Measurements from ENCODE around the gene PRH2. TPM values are rescaled to one million over a fixed set of nuclear protein-coding genes. Genes with fewer than 3 reads are reported as not detected.

The PRH2 gene
- total and polyA plus RNA-seq, 2 of the 4 experiments (the other 2 are of a cell fraction): 0.34 TPM; not detected in 1

DNA sequence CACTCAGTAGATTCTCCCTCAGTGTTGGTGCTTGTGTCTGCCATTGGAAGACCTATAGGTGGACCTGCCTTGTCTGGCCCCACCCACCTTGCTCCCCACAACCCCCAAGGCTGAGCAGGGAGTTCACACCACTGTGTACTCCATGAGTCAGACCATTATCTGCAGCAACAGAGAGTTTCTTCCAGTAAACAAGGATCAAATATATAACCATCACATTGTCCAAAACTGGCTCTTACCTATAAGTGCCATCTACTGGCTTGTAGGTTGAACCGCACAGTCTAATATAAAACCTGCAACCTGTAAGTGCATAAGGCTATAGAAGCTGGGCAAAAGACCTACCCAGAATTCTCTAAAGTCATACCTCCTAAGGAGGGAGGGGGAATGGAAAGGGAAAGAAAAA is 27.6 kb upstream of the PRH2 start:
- in situ Hi-C loops (cut with MboI; ENCODE audit: low sequenced_read_pairs) (no loop called here), dilution Hi-C loops (cut with HindIII; ENCODE audit: low sequenced_read_pairs, unreplicated experiment) (no loop called here), intact Hi-C loops (cut with micrococcal nuclease) (no loop called here)
- H2AK9ac ChIP-seq (replicated peaks; ENCODE audit: low read depth, low read length, poor library complexity): no peak overlapping the region
- no peak overlapping the region for H2AK5ac ChIP-seq (ENCODE audit: low read depth, low read length)
- BruUV-seq (replicated peaks): no TSS peak
- DNase-seq (no peak), ATAC-seq (ENCODE audit: low read depth) (no peak)
- H2AFZ ChIP-seq (replicated peaks; ENCODE audit: low read length, poor library complexity): no peak overlapping the region
- no peak overlapping the region for H2BK5ac ChIP-seq (ENCODE audit: low read depth, low read length, poor library complexity, severe bottlenecking)
- H3K27ac ChIP-seq (ENCODE audit: insufficient read depth, low read length): no peak overlapping the region
- H3K36me3 ChIP-seq (ENCODE audit: control insufficient read depth, insufficient read depth, low read length): no peaks in the 10 kb centered on the region
- CTCF ChIA-PET: no interaction called here
- H3K23ac ChIP-seq (ENCODE audit: low read depth, low read length): no peak overlapping the region
- no peak overlapping the region for H3K4me2 ChIP-seq (ENCODE audit: low read depth, low read length)
- H3K14ac ChIP-seq (replicated peaks; ENCODE audit: low read depth, low read length): no peak overlapping the region
- H4K5ac ChIP-seq (ENCODE audit: low read depth, low read length): no peak overlapping the region
- no peak overlapping the region for H4K91ac ChIP-seq (ENCODE audit: insufficient read depth, low read depth, low read length)
- no peak overlapping the region for H2BK120ac ChIP-seq (ENCODE audit: low read depth, low read length)
- H3K18ac ChIP-seq (ENCODE audit: low read depth, low read length): no peak overlapping the region
- no peak overlapping the region for H3K56ac ChIP-seq (ENCODE audit: extremely low read depth, insufficient read depth, low read length)
- no peak overlapping the region for H2BK15ac ChIP-seq (ENCODE audit: low read depth, low read length)
- no CpG with 5 or more reads among the region's 1 CpG for WGBS, 2 experiments (ENCODE audit: extremely low coverage in 2 of 2, insufficient read length in 1 of 2)
- H4K8ac ChIP-seq (ENCODE audit: low read depth in 2 of 2, low read length in 2 of 2): no peak overlapping the region
- no peak overlapping the region for H2BK20ac ChIP-seq (ENCODE audit: low read depth, low read length)
- no peaks in the 10 kb centered on the region for H3K4me1 ChIP-seq (ENCODE audit: control insufficient read depth, insufficient read depth, low read length)
- H3K79me1 ChIP-seq (ENCODE audit: low read depth in 1 of 2, low read length in 2 of 2): peaks cover 0 to 7% of the 10 kb centered on the region in 2 experiments; a peak in 1 of 4 replicates
- POLR2A ChIA-PET (ENCODE audit: unreplicated experiment): no interaction called here
- H4K20me1 ChIP-seq (ENCODE audit: insufficient read depth, low read length): no peaks in the 10 kb centered on the region
- H3K9ac ChIP-seq (ENCODE audit: low read depth, low read length): no peak overlapping the region
- H3K27me3 ChIP-seq (ENCODE audit: control insufficient read depth, insufficient read depth, low read length): no peaks in the 10 kb centered on the region
- no peak overlapping the region for H3K4ac ChIP-seq (ENCODE audit: low read depth, low read length)
- H3K9me1 ChIP-seq (ENCODE audit: insufficient read depth, low read length): no peaks in the 10 kb centered on the region
- no peaks in the 10 kb centered on the region for H3K9me3 ChIP-seq (ENCODE audit: control insufficient read depth, insufficient read depth, low read length)
- no peak overlapping the region for H3K4me3 ChIP-seq (ENCODE audit: insufficient read depth, low read depth, low read length)
- no peak for TF ChIP-seq RAD21 (IDR thresholded peaks at IDR 0.05; ENCODE audit: low read length)
- TF ChIP-seq, protein P1, sequence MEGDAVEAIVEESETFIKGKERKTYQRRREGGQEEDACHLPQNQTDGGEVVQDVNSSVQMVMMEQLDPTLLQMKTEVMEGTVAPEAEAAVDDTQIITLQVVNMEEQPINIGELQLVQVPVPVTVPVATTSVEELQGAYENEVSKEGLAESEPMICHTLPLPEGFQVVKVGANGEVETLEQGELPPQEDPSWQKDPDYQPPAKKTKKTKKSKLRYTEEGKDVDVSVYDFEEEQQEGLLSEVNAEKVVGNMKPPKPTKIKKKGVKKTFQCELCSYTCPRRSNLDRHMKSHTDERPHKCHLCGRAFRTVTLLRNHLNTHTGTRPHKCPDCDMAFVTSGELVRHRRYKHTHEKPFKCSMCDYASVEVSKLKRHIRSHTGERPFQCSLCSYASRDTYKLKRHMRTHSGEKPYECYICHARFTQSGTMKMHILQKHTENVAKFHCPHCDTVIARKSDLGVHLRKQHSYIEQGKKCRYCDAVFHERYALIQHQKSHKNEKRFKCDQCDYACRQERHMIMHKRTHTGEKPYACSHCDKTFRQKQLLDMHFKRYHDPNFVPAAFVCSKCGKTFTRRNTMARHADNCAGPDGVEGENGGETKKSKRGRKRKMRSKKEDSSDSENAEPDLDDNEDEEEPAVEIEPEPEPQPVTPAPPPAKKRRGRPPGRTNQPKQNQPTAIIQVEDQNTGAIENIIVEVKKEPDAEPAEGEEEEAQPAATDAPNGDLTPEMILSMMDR (conservative IDR thresholded peaks at IDR 0.05; ENCODE audit: low read depth, low read length): no peak
- no peak for TF ChIP-seq MAZ (IDR thresholded peaks at IDR 0.05; ENCODE audit: borderline replicate concordance, low read depth, low read length)
- no peak for TF ChIP-seq USF2 (IDR thresholded peaks at IDR 0.05; ENCODE audit: low read depth, low read length)
- TF ChIP-seq CEBPB (IDR thresholded peaks at IDR 0.05; ENCODE audit: low read depth, low read length): no peak
- no peak for TF ChIP-seq CHD1 (IDR thresholded peaks at IDR 0.05; ENCODE audit: low read depth, low read length)
- TF ChIP-seq MXI1 (IDR thresholded peaks at IDR 0.05; ENCODE audit: borderline replicate concordance, low read depth, low read length): no peak
- no peak for TF ChIP-seq NFE2L2 (IDR thresholded peaks at IDR 0.05; ENCODE audit: low read depth, low read length)
- no peak for TF ChIP-seq POLR2A (IDR thresholded peaks at IDR 0.05; ENCODE audit: low read depth, low read length)
- TF ChIP-seq FOS (IDR thresholded peaks at IDR 0.05; ENCODE audit: low read depth, low read length): no peak
- TF ChIP-seq RFX5 (IDR thresholded peaks at IDR 0.05; ENCODE audit: low read depth, low read length): no peak
- no peak for TF ChIP-seq SMC3 (IDR thresholded peaks at IDR 0.05; ENCODE audit: low read depth, low read length)
- no peak for TF ChIP-seq MAFK (IDR thresholded peaks at IDR 0.05; ENCODE audit: low read depth, low read length)
- no peak for TF ChIP-seq RCOR1 (IDR thresholded peaks at IDR 0.05; ENCODE audit: insufficient replicate concordance, low read length)
- TF ChIP-seq BHLHE40 (IDR thresholded peaks at IDR 0.05; ENCODE audit: low read depth, low read length): no peak
- TF ChIP-seq ELK1 (IDR thresholded peaks at IDR 0.05; ENCODE audit: borderline replicate concordance, low read depth, low read length): no peak
